HG03571 (cell line): ENCODE measurements around the gene ZFP28.
A peak's percentile ranks its signal among the peaks of the same experiment; 100 is the strongest.

Source experiments
- ATAC-seq: cut with Tn5 transposase; IDR thresholded peaks from one replicate; pipeline ENCODE4 v1.9.1; 2021; ENCODE audit not compliant: unreplicated experiment

The ZFP28 gene

DNA sequence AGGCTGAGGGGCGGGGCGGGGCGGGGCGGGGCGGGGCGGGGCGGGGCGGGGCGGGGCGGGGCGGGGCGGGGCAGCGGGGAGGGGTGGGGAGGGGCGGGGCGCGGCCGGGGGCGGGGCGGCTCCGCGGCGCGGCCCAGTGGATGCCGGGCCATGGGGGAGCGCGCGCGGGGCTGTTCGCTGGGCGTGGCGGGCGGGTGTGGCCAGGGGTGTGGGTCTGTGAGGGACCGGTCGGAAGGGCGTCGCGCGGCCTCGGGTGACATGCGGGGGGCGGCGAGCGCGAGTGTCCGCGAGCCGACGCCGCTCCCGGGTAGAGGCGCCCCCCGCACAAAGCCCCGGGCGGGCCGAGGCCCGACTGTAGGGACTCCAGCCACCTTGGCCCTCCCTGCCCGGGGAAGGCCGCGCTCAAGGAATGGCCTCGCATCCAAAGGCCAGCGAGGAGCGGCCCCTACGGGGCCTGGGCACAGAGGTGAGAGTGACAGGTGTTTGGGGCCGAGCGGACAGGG, at the start of gene ZFP28:
Gene ZFP28, plus strand, starts transcription at position 188 of the 503 bp plus-strand sequence. Its CDS starts 71 bp downstream, at position 259.
- ATAC-seq: peak; percentile 16

DNA sequence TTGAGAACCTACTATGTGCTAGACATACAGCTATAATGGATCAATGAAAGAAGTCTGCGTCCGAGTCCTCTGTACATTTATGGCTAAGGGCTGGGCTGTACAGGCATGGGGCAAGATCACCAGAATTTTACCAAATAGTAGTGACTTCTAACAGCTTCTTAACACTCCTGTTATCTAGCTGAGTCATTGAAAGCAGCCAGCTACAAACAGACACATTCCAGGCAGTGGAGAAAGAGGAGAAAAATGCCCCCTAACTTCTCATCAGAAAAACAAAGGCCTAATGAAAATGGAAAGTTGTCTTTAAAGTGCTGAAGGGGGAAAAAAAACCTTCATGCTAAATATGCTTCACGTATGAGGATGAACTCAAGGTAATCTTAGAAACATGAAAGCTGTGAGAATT, 47.3 kb upstream of the ZFP28 start:
- ATAC-seq: no peak

DNA sequence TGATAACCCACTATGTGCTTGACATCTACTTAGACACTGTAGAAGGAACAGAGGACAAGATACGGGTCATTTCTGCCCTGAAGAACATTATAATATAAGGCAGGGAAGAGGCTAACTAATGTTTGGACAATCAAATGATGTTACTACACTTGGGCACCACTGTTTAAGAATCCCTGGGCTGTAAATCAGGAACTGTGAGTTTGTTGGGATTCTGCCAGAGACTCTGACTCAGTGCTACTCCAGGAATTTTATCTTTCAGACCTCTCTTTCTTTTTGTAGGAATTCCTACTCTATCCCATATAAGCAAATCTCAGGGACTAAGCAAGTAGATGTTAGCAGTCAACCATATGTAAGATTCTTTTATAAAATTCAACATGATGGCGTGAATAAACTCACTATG, 34.2 kb upstream of the ZFP28 start:
- no peak for ATAC-seq

DNA sequence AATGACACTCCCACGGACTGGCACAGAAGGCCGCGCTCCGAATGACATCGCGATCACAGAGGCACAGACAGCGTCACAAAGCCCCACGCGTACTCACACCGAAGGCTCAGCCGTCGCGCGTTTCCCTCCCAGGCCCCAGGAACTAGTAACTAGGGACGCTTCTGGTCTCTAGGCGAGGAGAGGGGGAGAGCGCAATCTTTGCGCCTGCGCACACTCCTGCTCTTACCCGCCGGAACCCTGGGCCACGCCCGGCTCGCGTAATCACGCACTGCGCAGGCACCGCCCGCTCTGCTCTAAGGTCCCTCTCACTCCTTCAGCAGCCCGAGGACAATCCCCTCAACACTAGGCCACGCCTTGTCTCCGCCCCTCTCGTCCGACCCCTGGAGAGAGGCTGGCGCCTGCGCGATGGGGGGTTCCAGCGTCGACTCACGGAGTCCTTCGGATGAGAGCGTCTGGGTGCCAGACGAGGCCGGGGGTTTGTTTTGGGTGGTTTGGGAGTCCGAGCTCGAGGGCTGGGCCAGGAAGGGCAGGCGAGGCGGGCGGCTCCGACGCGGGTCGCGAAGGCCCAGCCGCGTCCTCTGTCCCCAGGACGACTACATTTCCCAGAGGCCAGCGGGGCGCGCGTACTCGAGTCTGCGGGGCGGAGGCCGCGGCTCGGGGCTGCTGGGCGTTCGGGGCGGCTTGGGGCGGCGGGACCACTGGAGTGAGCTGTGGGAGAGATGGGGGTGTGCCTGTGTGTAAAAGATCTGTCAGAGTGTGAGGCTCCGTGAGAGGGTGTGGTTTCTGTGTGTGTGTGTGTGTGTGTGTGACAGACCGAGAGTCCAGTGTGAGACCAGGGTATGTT, 31.1 kb upstream of the ZFP28 start, which contains the start of gene ZNF471:
Gene ZNF471, plus strand, starts transcription at position 410 of the 844 bp plus-strand sequence. CDS start 3,717 bp downstream, outside the sequence.
- no peak for ATAC-seq

DNA sequence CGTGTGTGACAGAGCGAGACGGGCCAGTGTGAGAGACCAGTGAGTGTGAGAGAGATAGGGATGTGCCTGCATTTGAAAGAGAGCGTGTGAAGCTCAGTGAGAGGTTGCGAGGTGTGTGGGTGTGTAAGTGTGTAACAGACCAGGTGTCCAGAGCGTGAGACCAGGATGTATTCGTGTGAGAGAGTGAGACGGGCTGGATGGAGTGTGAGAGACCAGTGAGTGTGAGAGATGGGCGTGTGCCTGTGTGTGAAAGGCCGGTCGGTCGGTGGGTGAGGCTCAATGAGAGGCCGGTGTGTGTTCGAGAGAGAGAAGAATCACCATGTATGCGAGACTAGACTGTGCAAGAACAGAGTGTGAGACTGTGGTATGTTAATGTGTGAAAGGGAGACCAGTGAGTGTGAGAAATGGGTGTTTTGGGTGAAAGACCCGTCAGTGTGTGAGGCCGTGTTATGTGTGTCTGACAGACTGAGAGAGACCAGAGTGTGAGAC, 30.4 kb upstream of the ZFP28 start:
- no peak for ATAC-seq

DNA sequence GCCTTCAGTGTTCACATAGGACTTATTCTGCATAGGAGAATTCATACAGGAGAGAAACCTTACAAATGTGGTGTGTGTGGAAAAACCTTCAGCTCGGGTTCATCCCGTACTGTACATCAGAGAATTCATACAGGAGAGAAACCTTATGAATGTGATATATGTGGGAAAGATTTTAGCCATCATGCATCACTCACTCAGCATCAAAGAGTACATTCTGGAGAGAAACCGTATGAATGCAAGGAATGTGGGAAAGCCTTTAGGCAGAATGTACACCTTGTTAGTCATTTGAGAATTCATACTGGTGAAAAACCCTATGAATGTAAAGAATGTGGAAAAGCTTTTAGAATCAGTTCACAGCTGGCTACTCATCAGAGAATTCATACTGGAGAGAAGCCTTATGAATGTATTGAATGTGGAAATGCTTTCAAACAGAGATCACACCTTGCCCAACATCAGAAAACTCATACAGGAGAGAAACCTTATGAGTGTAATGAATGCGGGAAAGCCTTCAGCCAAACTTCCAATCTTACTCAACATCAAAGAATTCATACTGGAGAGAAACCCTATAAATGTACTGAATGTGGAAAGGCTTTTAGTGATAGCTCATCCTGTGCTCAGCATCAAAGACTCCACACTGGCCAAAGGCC, 13.4 kb upstream of the ZFP28 start:
- no peak for ATAC-seq

DNA sequence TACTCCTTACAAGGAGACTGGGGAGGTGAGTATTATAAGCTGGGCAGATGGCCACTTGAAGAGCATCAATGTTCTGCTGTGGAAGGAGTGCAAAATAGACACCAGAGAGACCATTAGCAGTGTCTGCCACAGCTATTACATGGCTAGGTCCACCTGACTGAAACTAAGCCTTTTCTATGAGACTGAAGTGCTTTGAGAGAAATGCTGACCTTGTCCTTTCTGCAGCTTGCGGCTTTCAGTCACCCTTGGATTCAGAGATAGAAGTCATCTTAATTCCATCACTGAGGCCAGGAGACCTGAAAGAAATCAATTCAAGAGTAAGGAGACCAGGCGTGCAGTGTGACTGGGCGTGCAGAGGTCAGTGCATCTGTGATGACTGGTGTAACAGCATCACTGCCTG, 1.3 kb upstream of the ZFP28 start:
- no peak for ATAC-seq

DNA sequence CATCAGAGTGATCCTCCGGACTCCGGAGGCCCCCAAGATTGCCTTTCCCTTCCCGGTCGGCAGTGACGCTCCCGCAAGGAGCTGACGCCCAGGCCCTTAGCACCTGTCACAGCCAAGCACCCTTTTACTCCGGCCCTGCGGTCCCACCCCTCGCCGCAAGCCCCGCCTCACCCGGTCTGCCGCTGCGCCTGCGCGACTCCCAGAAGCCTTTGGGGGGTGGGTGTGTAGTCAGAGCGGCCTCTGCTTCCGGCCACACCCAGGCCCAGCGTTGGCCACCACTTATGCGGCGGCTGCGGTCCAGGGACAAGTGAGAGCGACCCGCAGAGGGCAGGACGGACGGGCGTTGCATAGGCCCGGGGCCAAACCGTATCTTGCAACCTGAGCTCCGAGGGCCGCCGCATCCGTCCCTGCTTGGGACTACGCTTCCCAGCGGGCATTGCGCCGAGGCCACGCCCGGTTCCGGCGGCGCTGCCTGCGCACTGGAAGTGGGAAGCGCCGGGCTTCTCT, 441 bp upstream of the ZFP28 start:
- peak; percentile 40 for ATAC-seq

DNA sequence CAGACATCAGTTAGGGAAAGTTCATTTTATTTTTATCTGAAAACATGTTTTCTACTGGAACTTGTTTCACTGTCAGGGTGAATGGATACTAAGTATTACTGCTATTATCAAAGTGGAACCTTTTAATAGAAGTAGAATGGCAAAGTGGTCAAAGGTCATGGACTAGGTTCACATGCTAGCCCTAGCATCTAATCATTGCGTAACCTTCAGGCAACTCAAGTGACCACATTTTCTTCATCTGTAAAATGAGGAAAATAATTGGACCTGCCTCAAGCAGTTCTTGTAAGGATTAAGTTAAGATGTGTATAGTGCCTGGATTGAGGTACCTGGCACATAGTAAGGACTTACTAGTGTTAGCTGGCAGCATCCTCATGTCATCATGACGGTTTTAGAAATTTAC, 5.0 kb downstream of the ZFP28 start:
- ATAC-seq: no peak

DNA sequence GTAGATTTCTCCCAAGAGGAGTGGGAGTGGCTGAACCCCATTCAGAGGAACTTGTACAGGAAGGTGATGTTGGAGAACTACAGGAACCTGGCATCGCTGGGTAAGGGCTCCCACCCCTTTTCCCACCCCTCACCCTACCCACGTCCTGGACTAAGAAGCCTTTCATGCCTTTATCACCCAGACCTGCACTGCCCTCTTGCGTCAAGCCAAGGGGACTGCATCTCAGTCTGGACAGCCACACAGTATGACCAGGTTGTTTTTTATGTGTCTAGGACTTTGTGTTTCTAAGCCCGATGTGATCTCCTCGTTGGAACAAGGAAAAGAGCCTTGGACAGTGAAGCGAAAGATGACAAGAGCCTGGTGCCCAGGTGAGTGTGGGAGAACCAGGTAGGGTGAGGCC, 8.8 kb downstream of the ZFP28 start:
- no peak for ATAC-seq

DNA sequence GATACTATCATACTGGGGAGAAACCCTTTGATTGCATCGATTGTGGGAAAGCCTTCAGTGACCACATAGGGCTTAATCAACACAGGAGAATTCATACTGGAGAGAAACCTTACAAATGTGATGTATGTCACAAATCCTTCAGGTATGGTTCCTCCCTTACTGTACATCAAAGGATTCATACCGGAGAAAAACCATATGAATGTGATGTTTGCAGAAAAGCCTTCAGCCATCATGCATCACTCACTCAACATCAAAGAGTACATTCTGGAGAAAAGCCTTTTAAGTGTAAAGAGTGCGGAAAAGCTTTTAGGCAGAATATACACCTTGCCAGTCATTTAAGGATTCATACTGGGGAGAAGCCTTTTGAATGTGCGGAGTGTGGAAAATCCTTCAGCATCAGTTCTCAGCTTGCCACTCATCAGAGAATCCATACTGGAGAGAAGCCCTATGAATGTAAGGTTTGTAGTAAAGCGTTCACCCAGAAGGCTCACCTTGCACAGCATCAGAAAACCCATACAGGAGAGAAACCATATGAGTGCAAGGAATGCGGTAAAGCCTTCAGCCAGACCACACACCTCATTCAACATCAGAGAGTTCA, 15.6 kb downstream of the ZFP28 start:
- ATAC-seq: no peak

DNA sequence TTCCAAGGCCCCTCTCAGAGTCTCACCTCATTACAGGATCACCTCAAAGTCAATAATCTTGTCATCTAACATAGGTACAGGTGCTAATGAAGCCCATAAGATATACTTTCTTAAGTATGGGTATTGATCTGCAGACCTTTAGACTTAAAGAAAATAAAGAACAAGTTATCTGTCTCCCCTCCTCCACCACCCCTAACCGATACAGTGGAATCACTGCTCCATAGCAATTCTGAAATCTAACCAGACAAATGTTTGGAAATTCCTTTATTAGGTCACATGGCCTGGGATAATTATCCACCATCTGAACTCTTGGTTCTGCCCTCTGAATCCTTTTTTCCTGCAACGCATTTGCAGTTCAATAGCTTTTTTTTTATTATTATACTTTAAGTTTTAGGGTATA, 24.0 kb downstream of the ZFP28 start:
- no peak for ATAC-seq

DNA sequence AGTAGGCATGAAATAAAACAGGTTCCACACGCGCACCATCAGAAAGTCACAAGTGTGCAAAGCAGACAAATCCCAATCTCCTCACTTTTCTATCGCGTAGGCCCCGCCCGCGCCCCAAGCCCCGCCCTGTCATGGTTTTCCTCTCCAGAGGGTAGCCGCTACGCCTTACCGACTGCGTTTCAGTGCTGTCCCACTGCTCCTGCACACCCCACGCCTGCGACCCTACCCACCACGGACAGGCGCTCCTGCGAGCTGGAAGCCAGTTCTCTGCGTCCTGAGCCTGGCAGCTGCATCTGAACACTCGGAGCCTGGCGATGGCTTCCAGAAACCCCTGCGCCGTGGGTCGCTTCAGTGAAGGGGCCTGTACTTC, 28.1 kb downstream of the ZFP28 start:
- peak; percentile 10 for ATAC-seq

DNA sequence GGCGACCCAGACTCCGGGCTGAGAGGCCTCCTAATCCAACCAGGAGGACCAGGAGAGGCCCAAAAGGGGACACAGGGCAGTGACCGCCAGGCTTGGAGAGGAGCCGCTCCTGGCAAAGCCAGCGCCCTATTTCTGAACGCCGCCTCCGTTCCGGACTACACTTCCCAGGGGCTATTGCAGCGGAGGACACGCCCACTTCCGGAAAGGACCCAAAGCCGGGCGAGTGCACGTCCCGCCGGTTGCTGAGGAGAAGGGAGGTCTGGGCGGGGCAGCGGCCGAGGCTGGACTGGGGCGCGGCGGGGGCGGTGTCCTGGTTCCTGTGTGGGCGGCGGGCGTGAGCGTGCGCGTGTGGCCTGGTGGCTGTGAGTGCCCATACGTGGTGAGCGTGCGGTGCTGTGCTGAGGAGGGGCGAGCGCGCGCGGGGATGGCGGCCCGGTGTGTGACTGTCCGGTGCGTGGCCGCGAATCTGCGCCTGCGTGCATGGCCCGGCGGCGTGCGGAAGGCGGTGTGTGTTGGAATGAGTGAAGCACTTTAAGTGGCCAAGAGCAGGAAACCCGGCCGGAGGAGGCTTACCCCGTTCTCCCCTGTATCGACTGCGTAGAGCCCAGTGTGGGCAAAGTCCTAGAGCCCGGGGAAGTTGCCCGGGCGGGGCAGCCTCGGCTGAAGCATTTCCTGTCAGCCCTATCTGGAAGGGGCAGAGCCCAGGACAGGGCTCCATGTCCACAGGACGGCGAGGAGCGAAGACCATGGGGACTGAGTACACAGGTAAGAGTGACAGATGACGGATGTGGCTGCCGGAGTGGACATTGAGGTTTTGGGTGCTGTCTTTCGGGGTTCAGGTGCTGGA, 28.7 kb downstream of the ZFP28 start, which contains the start of gene ZNF470:
Gene ZNF470, plus strand, starts transcription at position 195 of the 847 bp plus-strand sequence. CDS start 2,844 bp downstream, outside the sequence.
- ATAC-seq: peak; percentile 90

DNA sequence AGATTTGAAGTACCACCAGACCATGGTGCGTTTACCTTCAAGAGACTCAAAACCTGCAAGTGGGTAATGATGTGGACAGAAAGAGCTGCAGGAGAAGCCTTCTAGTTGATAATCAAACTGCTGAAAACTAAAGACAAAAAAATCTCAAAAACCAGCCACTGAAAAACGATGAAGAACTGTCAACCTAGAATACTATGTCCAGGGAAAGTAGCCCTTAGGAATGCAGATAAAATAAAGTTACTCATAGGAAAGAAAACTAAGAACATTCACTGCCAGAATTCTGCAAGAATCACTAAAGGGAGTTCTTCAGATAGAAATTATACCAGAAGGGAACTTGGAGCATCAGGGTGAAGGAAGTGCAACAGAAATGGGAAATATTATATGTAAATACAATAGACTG, 33.8 kb downstream of the ZFP28 start:
- ATAC-seq: no peak

DNA sequence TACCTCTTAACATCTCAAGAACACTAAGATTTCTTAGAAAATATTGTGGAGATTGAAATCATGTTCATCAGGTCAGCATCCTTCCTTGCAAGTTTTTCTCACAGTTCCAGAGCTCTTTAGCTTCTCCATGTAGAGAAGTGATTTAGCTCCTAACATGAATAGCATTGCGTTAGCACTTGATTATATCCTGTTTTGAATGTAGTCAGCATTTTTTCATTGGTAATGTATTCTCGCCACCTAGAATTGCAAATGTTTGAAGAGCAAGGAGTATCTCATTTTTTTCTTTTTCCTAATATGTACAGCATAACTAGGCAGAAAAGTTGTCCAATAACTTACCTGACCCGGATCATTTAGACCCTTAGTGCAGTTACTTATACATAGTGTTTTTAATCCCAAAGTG, 35.2 kb downstream of the ZFP28 start:
- ATAC-seq: no peak

DNA sequence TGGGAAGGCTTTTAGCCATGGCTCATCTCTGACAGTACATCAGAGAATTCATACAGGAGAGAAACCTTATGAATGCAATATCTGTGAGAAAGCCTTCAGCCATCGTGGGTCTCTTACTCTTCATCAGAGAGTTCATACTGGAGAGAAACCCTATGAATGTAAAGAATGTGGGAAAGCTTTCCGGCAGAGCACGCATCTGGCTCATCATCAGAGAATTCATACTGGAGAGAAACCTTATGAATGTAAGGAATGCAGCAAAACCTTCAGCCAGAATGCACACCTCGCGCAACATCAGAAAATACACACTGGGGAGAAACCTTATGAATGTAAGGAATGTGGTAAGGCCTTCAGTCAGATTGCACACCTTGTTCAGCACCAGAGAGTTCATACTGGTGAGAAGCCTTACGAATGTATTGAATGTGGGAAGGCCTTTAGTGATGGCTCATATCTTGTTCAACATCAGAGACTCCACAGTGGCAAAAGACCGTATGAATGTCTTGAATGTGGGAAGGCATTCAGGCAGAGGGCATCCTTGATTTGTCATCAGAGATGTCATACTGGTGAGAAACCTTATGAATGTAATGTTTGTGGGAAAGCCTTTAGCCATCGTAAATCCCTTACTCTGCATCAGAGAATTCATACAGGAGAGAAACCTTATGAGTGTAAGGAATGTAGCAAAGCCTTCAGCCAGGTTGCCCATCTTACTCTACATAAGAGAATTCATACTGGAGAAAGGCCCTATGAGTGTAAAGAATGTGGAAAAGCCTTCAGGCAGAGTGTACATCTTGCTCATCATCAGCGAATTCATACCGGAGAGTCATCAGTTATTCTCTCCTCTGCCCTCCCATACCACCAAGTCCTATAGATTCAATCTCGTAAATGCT, 39.2 kb downstream of the ZFP28 start:
- ATAC-seq: no peak

DNA sequence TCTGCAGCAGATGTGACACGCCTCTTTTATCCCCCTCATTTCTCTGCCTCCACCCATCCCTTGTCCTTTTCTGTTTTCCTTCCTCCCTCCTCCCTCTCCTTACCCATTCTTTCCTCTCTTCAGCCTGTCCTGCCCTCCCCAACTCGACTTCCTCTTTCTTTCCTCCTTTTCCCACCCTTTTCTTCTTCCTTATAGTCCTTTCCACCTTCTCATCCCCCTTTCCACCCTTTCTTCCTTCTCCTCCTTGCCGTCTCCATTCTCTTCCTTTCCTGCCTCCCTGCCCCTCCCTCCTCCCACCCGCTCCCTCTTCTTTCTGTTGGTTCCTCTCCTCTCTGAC, 55.7 kb downstream of the ZFP28 start:
- ATAC-seq: no peak

DNA sequence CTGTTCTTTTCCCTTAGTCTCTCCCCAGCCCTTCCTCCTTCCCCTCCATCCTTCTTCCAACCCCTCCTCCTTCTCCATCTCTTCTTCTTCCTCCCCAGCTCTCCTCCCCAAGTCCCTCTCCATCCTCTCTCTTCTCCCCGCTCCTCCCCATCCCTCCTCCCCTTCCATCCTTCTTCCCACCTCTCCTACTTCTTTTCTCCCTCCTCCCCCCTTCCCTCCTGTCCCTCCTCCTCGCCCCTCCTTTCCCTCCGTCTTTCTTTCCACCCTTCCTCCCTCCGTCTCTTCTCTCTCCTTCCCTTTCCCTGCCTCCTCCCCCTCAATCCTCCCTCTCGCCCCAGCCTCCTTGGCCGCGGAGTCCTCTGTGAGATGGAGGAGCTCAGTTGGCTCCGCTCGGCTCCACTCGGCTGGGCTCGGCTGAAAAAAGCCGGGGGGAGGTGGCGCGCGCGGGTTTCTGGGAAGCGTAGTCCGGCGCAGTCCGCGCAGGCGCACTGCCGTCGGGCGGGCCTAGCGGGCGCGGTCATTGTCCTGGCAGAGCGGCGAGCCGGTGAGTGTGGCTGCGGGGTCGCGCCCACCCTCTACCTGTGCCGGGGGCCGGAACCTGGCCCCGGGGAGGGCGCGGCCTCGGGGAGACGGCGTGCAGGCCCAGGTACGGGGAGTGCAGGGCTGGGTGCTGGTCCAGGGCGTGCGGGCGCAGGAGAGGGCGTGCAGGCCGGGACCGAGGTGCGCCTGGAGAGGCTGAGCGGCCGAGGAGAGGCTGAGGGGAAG, 56.2 kb downstream of the ZFP28 start, which contains the start of gene ZNF71:
Gene ZNF71, plus strand, starts transcription at position 520 of the 765 bp plus-strand sequence. CDS start 6,257 bp downstream, outside the sequence.
- peak; percentile 82 for ATAC-seq
